Measurements from ENCODE around the gene EMP2.

Gene EMP2

GRCh38 chr16:10579575-10579964 is 828 bp downstream of the EMP2 start:
- no peaks in the 10 kb centered on the region for H3K36me3 ChIP-seq (ENCODE audit: control insufficient read depth in 2 of 2, insufficient read depth in 2 of 2, low read length in 2 of 2)
- peaks cover 26 to 31% of the 10 kb centered on the region in 2 donors for H3K4me1 ChIP-seq (ENCODE audit: control insufficient read depth in 2 of 2, insufficient read depth in 2 of 2, low read length in 2 of 2)
- H3K9me3 ChIP-seq (ENCODE audit: control insufficient read depth in 2 of 2, low read length in 2 of 2): no peaks in the 10 kb centered on the region
- no peaks in the 10 kb centered on the region for H3K27me3 ChIP-seq (ENCODE audit: control insufficient read depth in 2 of 2, insufficient read depth in 2 of 2, low read length in 2 of 2)
- peak overlapping the region; percentile 74 to 98 for H3K9ac ChIP-seq (ENCODE audit: low read depth in 1 of 2, low read length in 2 of 2)
- H3K27ac ChIP-seq (ENCODE audit: low read depth in 2 of 2, low read length in 2 of 2): peak overlapping the region; percentile 95 to 97
- H3K4me3 ChIP-seq (ENCODE audit: low read length in 2 of 2): peak overlapping the region; percentile 70 to 92

- Histone ChIP-seq H3K4me3 (ENCODE audit: low read length in 2 of 2) (peak overlapping the region; percentile 70 to 92), H3K4me1 (ENCODE audit: control insufficient read depth in 2 of 2, insufficient read depth in 2 of 2, low read length in 2 of 2) (peaks cover 26 to 31% of the 10 kb centered on the region in 2 donors), H3K36me3 (ENCODE audit: control insufficient read depth in 2 of 2, insufficient read depth in 2 of 2, low read length in 2 of 2) (no peaks in the 10 kb centered on the region), H3K9ac (ENCODE audit: low read depth in 1 of 2, low read length in 2 of 2) (peak overlapping the region; percentile 78 to 98), H3K27ac (ENCODE audit: low read depth in 2 of 2, low read length in 2 of 2) (peak overlapping the region; percentile 95 to 97), H3K9me3 (ENCODE audit: control insufficient read depth in 2 of 2, low read length in 2 of 2) (no peaks in the 10 kb centered on the region), H3K27me3 (ENCODE audit: control insufficient read depth in 2 of 2, insufficient read depth in 2 of 2, low read length in 2 of 2) (no peaks in the 10 kb centered on the region)
These were observed 1.7 kb downstream of the EMP2 start for GRCh38 chr16:10578474-10579316.

DNA sequence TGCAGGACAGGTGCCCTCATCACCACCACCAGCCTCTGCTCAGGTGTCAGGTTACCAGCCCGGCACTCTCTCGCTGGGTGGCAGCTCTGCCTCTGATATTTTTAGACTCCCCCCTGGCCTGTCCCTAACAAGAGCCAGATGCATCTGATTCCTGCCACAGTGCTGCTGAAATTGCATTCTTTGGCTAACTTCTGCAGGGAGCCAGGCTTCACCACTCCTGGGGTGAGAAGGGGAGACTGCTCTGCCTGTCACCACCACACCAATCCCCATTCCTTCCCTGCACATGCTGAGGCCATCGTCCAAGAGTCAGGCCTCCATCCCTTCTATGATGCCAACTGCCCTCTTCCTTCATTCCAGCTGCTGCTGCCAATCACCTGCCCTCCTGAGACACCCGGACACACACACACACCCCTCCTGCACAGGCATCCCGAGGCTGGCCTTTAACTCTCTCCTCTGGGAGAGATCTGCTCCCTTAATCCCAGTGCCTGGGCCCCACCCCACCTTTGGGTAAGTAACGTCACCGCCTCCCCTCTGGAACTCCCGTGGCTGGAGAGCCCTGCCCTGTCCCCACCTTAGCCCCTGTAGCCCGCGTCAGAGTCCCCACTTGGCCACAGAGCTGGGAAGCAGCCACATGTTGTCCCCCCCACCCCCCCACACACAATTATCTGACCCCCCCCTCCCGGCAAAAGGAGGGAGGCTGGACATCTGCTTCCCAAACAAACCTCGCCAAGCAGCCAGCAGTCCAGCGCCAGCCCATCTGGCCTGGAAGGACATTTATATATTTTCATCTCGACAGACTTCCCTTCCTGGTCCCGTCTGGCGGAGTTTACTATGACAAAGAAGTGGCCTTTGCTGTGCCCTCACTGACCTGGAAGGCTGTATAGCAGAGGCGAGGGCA is 2.8 kb downstream of the EMP2 start:
- Histone ChIP-seq H3K36me3 (ENCODE audit: control insufficient read depth in 2 of 2, insufficient read depth in 2 of 2, low read length in 2 of 2) (no peaks in the 10 kb centered on the region), H3K4me1 (ENCODE audit: control insufficient read depth in 2 of 2, insufficient read depth in 2 of 2, low read length in 2 of 2) (peaks cover 26 to 31% of the 10 kb centered on the region in 2 donors), H3K27ac (ENCODE audit: low read depth in 2 of 2, low read length in 2 of 2) (peak overlapping the region; percentile 95 to 97), H3K9ac (ENCODE audit: low read depth in 1 of 2, low read length in 2 of 2) (peak overlapping the region; percentile 78 to 98), H3K4me3 (ENCODE audit: low read length in 2 of 2) (peak overlapping the region; percentile 70 to 92), H3K27me3 (ENCODE audit: control insufficient read depth in 2 of 2, insufficient read depth in 2 of 2, low read length in 2 of 2) (no peaks in the 10 kb centered on the region), H3K9me3 (ENCODE audit: control insufficient read depth in 2 of 2, low read length in 2 of 2) (no peaks in the 10 kb centered on the region)

DNA sequence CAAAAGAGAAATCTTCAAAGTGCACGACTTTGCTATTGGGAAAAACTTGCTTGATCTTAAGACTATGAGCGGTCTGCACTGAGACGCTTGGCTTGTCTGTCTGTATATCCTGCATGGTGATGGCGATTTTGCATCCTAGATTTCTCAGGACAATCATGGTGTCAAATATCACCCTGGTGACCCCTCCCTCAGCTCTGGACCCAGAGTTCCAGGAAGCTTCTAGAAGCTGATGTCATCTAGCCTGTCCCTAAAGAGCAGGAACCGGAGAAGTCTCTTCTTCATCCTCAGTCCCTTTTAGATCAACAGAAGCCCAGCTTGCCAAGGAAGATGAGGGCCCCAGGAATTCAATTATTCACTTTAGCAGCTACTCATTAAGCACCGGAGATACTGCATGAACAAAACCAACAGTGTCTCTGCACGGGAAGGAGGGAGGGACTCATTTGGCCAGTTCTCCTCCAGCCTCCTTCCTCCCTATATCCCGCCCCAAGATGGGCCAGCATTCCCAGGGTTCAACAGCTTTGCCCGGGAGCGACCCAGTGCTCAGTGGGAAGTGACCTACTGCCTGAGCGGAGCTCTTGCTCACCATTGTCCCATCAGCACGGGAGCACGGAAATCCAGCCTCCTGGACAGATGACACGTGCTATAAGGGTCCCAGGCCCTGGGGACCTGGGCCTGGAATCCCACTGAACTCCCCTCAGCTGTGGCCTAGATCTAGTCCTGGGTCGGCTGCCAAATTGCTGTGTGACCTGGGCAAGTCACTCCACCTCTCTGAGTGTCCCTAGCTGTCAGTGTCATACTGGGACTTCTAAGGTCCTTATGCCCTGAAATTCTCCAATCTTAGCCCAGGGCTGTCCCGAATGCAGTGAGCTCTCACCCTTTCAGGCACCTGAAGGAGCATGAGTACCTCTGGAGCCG is 3.8 kb downstream of the EMP2 start:
- peaks cover 26 to 31% of the 10 kb centered on the region in 2 donors for H3K4me1 ChIP-seq (ENCODE audit: control insufficient read depth in 2 of 2, insufficient read depth in 2 of 2, low read length in 2 of 2)
- H3K27me3 ChIP-seq (ENCODE audit: control insufficient read depth in 2 of 2, insufficient read depth in 2 of 2, low read length in 2 of 2): no peaks in the 10 kb centered on the region
- peak overlapping the region; percentile 36 to 49 for H3K27ac ChIP-seq (ENCODE audit: low read depth in 2 of 2, low read length in 2 of 2)
- H3K4me3 ChIP-seq (ENCODE audit: low read length in 2 of 2): peak overlapping the region in 1 of 2 donors; percentile 37
- peak overlapping the region in 1 of 2 donors; percentile 32 for H3K9ac ChIP-seq (ENCODE audit: low read depth in 1 of 2, low read length in 2 of 2)
- no peaks in the 10 kb centered on the region for H3K9me3 ChIP-seq (ENCODE audit: control insufficient read depth in 2 of 2, low read length in 2 of 2)
- peaks cover 1 to 2% of the 10 kb centered on the region in 2 donors for H3K36me3 ChIP-seq (ENCODE audit: control insufficient read depth in 2 of 2, insufficient read depth in 2 of 2, low read length in 2 of 2)

- Histone ChIP-seq H3K4me3 (ENCODE audit: low read length in 2 of 2) (no peak overlapping the region), H3K9me3 (ENCODE audit: control insufficient read depth in 2 of 2, low read length in 2 of 2) (no peaks in the 10 kb centered on the region), H3K27ac (ENCODE audit: low read depth in 2 of 2, low read length in 2 of 2) (no peak overlapping the region), H3K36me3 (ENCODE audit: control insufficient read depth in 2 of 2, insufficient read depth in 2 of 2, low read length in 2 of 2) (peaks cover 5% of the 10 kb centered on the region in 2 donors), H3K4me1 (ENCODE audit: control insufficient read depth in 2 of 2, insufficient read depth in 2 of 2, low read length in 2 of 2) (peaks cover 24 to 31% of the 10 kb centered on the region in 2 donors), H3K9ac (ENCODE audit: low read depth in 1 of 2, low read length in 2 of 2) (no peak overlapping the region), H3K27me3 (ENCODE audit: control insufficient read depth in 2 of 2, insufficient read depth in 2 of 2, low read length in 2 of 2) (no peaks in the 10 kb centered on the region)
These were observed 4.8 kb downstream of the EMP2 start for GRCh38 chr16:10575506-10576130.

DNA sequence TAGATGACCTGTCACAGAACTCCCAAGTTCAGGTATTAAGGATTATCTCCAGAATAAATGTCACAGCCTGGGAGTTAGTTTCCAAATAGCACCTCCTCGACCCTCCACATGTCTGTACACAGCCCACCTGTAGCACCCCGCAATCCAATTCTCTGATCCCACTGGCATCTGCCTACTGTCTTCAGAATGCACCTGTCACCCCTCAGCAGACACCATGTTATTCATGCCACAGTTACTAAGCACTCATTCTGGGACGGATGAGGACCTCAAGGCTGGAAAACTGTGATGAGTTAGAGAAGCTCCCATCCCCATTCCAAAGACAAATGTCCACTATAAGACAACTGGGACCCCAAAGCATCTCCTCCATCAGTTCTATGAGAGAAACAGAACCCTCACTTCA is 7.8 kb downstream of the EMP2 start:
- Histone ChIP-seq H3K4me3 (ENCODE audit: low read length in 2 of 2) (no peak overlapping the region), H3K36me3 (ENCODE audit: control insufficient read depth in 2 of 2, insufficient read depth in 2 of 2, low read length in 2 of 2) (peaks cover 7 to 10% of the 10 kb centered on the region in 2 donors), H3K9me3 (ENCODE audit: control insufficient read depth in 2 of 2, low read length in 2 of 2) (no peaks in the 10 kb centered on the region), H3K27ac (ENCODE audit: low read depth in 2 of 2, low read length in 2 of 2) (no peak overlapping the region), H3K27me3 (ENCODE audit: control insufficient read depth in 2 of 2, insufficient read depth in 2 of 2, low read length in 2 of 2) (no peaks in the 10 kb centered on the region), H3K4me1 (ENCODE audit: control insufficient read depth in 2 of 2, insufficient read depth in 2 of 2, low read length in 2 of 2) (peaks cover 11 to 18% of the 10 kb centered on the region in 2 donors), H3K9ac (ENCODE audit: low read depth in 1 of 2, low read length in 2 of 2) (no peak overlapping the region)

DNA sequence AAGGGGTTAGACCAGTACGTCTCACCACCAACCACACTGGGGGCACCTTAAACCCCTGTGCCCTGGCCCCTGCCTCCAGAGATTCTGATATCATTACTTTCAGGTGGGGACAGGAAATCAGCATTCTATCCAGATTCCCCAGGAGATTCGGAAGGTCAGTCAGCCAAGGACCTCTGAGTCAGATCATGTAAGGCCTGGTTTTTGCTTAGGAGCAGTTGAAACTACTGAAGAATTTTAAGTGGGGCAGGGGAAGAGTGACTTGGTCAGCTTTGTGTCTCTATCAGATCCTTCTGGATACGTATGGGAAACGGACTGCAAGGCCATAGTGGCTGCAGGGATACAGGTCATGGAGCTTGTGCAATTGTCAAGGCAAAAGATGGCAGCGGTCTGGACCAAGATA is 9.0 kb downstream of the EMP2 start:
- H3K36me3 ChIP-seq (ENCODE audit: control insufficient read depth in 2 of 2, insufficient read depth in 2 of 2, low read length in 2 of 2): peaks cover 9 to 18% of the 10 kb centered on the region in 2 donors
- no peak overlapping the region for H3K4me3 ChIP-seq (ENCODE audit: low read length in 2 of 2)
- no peaks in the 10 kb centered on the region for H3K9me3 ChIP-seq (ENCODE audit: control insufficient read depth in 2 of 2, low read length in 2 of 2)
- H3K27ac ChIP-seq (ENCODE audit: low read depth in 2 of 2, low read length in 2 of 2): no peak overlapping the region
- H3K27me3 ChIP-seq (ENCODE audit: control insufficient read depth in 2 of 2, insufficient read depth in 2 of 2, low read length in 2 of 2): no peaks in the 10 kb centered on the region
- H3K4me1 ChIP-seq (ENCODE audit: control insufficient read depth in 2 of 2, insufficient read depth in 2 of 2, low read length in 2 of 2): peaks cover 0 to 8% of the 10 kb centered on the region in 2 donors
- no peak overlapping the region for H3K9ac ChIP-seq (ENCODE audit: low read depth in 1 of 2, low read length in 2 of 2)

- no peak overlapping the region for H3K4me3 ChIP-seq (ENCODE audit: low read length in 2 of 2)
These were observed 10.8 kb downstream of the EMP2 start for GRCh38 chr16:10569621-10570020.

DNA sequence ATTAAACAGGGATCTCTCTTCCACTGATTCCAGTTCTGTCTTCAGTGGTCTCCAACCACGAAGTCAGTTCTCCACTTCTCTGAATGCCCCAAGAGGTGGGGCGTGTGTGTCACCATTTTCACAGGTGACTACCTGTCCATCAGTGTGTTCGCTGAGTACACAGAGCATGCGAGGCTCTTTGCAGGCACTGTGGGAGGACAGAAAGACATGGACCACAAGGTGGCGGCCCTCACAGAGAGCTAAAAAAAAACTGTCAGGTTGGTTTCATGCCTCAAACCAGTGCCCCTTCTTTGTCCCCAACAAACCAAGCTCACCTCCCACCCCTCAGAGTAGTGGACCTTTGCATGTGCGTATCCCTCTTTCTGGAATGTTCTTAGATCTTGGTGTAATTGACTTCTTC is 13.8 kb downstream of the EMP2 start:
- no peaks in the 10 kb centered on the region for H3K9me3 ChIP-seq (ENCODE audit: control insufficient read depth in 2 of 2, low read length in 2 of 2)
- peaks cover 0 to 9% of the 10 kb centered on the region in 2 donors for H3K4me1 ChIP-seq (ENCODE audit: control insufficient read depth in 2 of 2, insufficient read depth in 2 of 2, low read length in 2 of 2)
- peaks cover 7 to 16% of the 10 kb centered on the region in 2 donors for H3K36me3 ChIP-seq (ENCODE audit: control insufficient read depth in 2 of 2, insufficient read depth in 2 of 2, low read length in 2 of 2)
- no peaks in the 10 kb centered on the region for H3K27me3 ChIP-seq (ENCODE audit: control insufficient read depth in 2 of 2, insufficient read depth in 2 of 2, low read length in 2 of 2)
- H3K27ac ChIP-seq (ENCODE audit: low read depth in 2 of 2, low read length in 2 of 2): no peak overlapping the region
- no peak overlapping the region for H3K4me3 ChIP-seq (ENCODE audit: low read length in 2 of 2)
- H3K9ac ChIP-seq (ENCODE audit: low read depth in 1 of 2, low read length in 2 of 2): no peak overlapping the region

More at GRCh38 chr16:10569621-10570020, 10.8 kb downstream of the EMP2 start:
- Histone ChIP-seq H3K4me1 (ENCODE audit: control insufficient read depth in 2 of 2, insufficient read depth in 2 of 2, low read length in 2 of 2) (peaks cover 0 to 8% of the 10 kb centered on the region in 2 donors), H3K27ac (ENCODE audit: low read depth in 2 of 2, low read length in 2 of 2) (no peak overlapping the region), H3K9ac (ENCODE audit: low read depth in 1 of 2, low read length in 2 of 2) (no peak overlapping the region), H3K27me3 (ENCODE audit: control insufficient read depth in 2 of 2, insufficient read depth in 2 of 2, low read length in 2 of 2) (no peaks in the 10 kb centered on the region), H3K9me3 (ENCODE audit: control insufficient read depth in 2 of 2, low read length in 2 of 2) (no peaks in the 10 kb centered on the region), H3K36me3 (ENCODE audit: control insufficient read depth in 2 of 2, insufficient read depth in 2 of 2, low read length in 2 of 2) (peaks cover 9 to 18% of the 10 kb centered on the region in 2 donors)
